AG09319 (cell line): ENCODE results near the gene CHST2.

ENCODE experiments used
- DNase-seq: peaks from one replicate; pipeline ENCODE4 v3.0.0-alpha.2; 2010; ENCODE audit warnings: low read depth; ENCODE audit errors: extremely low read depth
- CTCF ChIP-seq: IDR thresholded peaks from 2 replicates; pipeline ENCODE4 v1.5.1; 2011; ENCODE audit warnings: low read depth, mild to moderate bottlenecking, inconsistent platforms, low read length, moderate library complexity

The CHST2 gene

GRCh38 chr3:143147707-143148106 lies 28.1 kb downstream of the CHST2 start:
- no peak for TF ChIP-seq CTCF
- no peak for DNase-seq

- no peak for TF ChIP-seq CTCF
Measured at GRCh38 chr3:143150071-143150470, 30.5 kb downstream of the CHST2 start.

GRCh38 chr3:143151004-143151731 lies 31.6 kb downstream of the CHST2 start:
- no peak for DNase-seq
- no peak for TF ChIP-seq CTCF

More at GRCh38 chr3:143150071-143150470, 30.5 kb downstream of the CHST2 start:
- no peak for DNase-seq

- no peak for TF ChIP-seq CTCF
- no peak for DNase-seq
Measured at GRCh38 chr3:143152043-143152442, 32.5 kb downstream of the CHST2 start.

- no peak for TF ChIP-seq CTCF
- DNase-seq, result no peak
Measured at GRCh38 chr3:143155756-143156155, 36.2 kb downstream of the CHST2 start.

GRCh38 chr3:143158014-143158988 lies 38.7 kb downstream of the CHST2 start:
- DNase-seq, result no peak
- TF ChIP-seq CTCF, result no peak

GRCh38 chr3:143160437-143160836 lies 40.9 kb downstream of the CHST2 start:
- TF ChIP-seq CTCF, result no peak
- no peak for DNase-seq
